GM18517 (cell line): ENCODE data around the gene TRIM26.

Source experiments
- ATAC-seq: cut with Tn5 transposase; IDR thresholded peaks from one replicate; pipeline ENCODE4 v1.9.1; 2021; ENCODE audit warnings: mild to moderate bottlenecking, moderate library complexity; ENCODE audit not compliant: unreplicated experiment

TRIM26 gene

GRCh38 chr6:30211306-30211705, 1.9 kb downstream of the TRIM26 start:
- no peak for ATAC-seq

DNA sequence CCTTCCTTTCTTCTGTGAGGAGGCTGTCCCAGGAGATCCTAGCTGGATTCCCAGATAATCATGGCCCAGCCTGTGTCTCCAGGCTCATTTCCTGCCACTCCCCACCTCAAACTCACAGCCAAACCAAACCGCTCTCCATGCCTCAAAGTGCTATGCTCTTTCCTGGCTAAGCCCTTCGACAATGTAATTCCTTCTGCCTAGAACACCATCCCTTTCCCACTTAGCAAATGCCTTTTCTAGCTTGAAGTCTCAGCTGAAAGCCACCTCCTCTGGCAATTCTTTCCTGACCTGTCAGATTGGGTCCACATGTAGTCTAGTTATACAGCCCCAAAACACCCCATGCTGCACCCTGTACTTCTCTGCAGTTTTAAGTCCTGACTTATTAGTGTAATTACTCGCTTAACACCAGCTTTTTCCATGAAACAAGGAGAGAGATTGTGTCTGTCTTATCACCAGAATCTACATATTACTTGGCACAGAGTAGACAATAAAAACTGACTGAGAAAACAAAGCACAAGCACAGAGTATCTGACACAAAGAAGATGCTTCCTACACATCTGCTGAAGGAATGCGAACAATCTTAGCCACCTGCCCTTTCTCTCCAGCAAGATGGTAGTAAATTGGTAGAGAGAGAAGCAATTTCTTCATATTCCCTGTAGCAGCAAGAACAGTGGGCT, 5.4 kb downstream of the TRIM26 start:
- no peak for ATAC-seq

GRCh38 chr6:30206799-30207618, 6.2 kb downstream of the TRIM26 start:
- no peak for ATAC-seq

GRCh38 chr6:30206152-30206551, 7.1 kb downstream of the TRIM26 start:
- no peak for ATAC-seq

DNA sequence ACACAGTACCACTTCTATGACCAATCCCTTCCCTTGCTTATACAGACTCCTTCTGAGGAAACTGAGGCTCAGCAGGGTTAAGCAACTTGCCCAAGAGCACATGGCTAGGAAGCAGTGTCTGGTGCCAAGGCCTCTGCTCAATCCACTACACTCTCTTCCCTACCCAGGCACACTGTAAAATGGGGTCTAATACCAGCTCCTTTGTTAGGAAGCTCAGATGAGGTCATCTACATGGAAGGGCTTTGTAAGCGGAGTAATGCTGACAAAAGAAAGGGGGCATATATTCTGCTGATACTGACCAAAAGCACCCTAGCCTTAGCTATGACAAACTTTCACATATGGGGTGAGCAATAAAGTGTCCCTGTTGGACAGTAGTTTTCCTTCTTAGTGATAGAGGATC, 9.1 kb downstream of the TRIM26 start:
- no peak for ATAC-seq

- no peak for ATAC-seq
Observed at GRCh38 chr6:30202366-30202765, 10.8 kb downstream of the TRIM26 start.

GRCh38 chr6:30200551-30201281, 12.5 kb downstream of the TRIM26 start:
- ATAC-seq: peak; percentile 71

DNA sequence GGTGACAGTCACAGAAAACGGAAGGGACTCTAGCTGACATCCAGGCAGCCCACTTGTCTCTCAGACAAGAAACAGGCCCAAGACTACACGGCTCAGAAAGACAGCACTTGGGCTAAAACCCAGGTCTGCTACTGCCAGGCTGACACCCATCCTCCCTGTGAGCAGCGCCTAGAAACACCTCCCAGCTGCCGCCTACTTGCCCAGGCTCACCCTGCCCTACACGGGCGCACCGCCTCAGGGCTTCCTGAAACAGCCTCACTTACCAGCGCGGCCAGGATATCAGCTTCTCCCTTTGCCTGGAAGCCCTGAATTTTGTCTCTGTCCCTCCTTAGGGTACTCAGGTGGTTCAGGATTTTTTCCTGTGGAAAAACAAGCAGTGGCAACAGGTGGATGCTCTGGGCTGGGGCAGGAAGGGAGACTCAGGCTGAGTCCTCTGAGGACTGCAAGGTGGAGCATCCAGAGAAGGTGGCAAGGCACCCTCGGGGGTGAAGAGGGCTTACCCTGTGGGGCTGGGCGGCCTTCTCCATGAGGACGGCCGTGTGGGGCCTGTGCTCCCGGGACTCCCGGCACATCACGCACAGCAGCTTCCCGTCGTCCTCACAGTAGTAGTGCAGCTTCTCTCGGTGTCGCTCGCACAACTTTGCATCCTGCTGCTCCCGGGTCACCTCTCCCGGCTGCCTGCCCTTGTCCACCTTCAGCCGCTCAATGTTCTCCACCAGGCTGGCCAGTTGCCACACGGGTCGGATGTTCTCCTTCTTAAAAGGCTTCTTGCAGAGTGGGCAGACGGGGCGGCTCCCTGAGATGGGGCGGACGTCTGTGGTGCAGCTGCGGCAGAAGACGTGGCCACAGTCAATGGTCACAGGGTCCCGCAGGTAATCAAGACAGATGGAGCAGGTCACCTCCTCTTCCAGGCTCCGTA, 14.8 kb downstream of the TRIM26 start:
- no peak for ATAC-seq

DNA sequence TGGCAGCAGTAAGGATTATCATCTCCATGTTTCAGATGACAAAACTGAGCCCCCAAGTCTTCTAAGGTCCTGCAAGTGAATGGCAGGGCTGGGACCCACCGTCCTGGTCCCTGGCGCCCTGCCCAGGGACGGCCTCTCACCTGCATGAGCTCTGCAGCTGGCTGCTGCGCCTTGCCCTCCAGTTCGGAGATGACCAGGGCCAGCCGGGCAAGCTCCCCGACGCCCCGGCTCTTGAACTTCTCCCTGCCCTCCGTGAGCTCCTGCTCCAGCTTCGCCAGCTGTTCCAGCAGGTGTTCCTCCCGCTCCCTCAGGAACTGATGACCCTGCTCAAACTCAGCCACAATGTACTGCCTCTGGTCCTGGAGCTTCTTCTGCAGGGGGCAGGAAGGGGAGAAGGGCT, 16.8 kb downstream of the TRIM26 start:
- ATAC-seq: no peak

- ATAC-seq: no peak
Observed at GRCh38 chr6:30195951-30196350, 17.3 kb downstream of the TRIM26 start.

- no peak for ATAC-seq
Observed at GRCh38 chr6:30194797-30195690, 18.2 kb downstream of the TRIM26 start.

- ATAC-seq: no peak
Observed at GRCh38 chr6:30192076-30192475, 21.1 kb downstream of the TRIM26 start.

- no peak for ATAC-seq
Observed at GRCh38 chr6:30188541-30188940, 24.7 kb downstream of the TRIM26 start.

DNA sequence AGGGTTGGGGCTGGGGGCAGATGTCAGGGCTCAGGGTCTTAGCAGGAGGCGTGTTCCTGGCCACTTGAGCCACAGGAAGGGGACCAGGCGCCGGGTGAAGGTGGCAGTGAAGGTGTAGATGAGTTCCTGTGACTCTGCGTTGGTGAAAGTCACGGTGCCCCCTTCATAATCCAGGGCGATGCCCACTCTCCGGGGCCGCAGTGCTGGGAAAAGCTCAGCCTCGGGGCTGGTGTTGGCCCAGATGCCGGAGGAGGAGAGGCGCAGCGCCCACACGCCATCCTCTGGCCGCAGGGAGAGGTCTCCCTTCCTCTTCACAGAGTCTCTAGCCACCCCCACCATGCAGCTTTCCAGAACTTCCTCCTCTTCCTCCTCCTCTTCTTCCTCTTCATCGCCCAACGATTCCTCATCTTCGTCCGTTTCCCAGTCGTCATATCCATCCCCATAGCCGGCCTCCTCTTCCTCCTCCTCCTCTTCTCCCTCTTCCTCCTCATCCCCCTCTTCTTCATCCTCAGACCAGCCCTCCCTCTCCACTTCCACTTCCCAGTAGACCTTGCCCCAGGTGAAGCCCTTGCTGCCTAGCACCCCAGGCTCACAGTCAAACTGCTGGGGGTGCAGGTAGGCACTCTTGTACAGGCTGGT, 27.2 kb downstream of the TRIM26 start:
- ATAC-seq: no peak

GRCh38 chr6:30184417-30185031, 28.7 kb downstream of the TRIM26 start:
- ATAC-seq: no peak

GRCh38 chr6:30180145-30180544, 33.1 kb downstream of the TRIM26 start:
- ATAC-seq: no peak

- ATAC-seq: no peak
Observed at GRCh38 chr6:30178837-30179236, 34.4 kb downstream of the TRIM26 start.

- ATAC-seq: no peak
Observed at GRCh38 chr6:30175765-30176164, 37.4 kb downstream of the TRIM26 start.

- no peak for ATAC-seq
Observed at GRCh38 chr6:30172681-30173080, 40.5 kb downstream of the TRIM26 start.
